GM20000 (cell line): ENCODE results near the gene JPH4.

Source experiments
- DNase-seq: peaks from one replicate; pipeline ENCODE4 v3.0.0; 2012; ENCODE audit warnings: low spot score
- CTCF ChIP-seq: IDR thresholded peaks from 2 replicates; pipeline ENCODE4 v1.5.1; 2012; ENCODE audit warnings: mild to moderate bottlenecking, control low read depth; ENCODE audit errors: extremely low read depth, missing control alignments

Gene JPH4

GRCh38 chr14:23551266-23552028, 27.1 kb downstream of the JPH4 start, which contains the start of gene ZFHX2:
Gene ZFHX2, minus strand, starts transcription at chr14:23551765. Its CDS starts 16,440 bp downstream, at chr14:23535325.
- no peak for TF ChIP-seq CTCF
- peak; percentile 86 for DNase-seq

DNA sequence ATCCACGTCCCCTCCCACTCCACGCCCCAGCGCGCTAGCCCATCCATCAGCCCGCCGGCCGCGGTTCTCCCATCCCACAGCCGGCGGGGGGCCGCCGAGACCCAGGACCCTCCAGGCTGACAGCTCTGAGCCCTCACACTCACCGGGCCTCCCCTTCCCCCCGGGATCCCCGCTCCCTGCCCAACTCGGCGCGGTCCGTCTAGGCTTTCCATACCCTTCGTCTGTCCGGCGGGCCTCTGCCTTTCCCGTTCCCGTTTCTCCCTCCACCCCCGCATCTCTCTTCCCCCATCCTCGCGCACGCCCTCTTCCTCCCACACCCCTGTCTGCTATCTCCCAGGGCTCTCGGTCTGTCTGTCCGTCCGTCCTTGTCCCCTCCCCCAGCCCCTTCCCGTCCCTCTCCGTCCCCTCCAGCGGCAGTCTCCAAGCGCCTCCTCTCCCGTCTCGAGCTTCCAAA, 27.8 kb downstream of the JPH4 start:
- no peak for DNase-seq
- TF ChIP-seq CTCF: no peak

- no peak for TF ChIP-seq CTCF
- no peak for DNase-seq
These were observed 28.3 kb downstream of the JPH4 start for GRCh38 chr14:23550131-23550811.

- no peak for TF ChIP-seq CTCF
- no peak for DNase-seq
These were observed 30.0 kb downstream of the JPH4 start for GRCh38 chr14:23548351-23549318.

DNA sequence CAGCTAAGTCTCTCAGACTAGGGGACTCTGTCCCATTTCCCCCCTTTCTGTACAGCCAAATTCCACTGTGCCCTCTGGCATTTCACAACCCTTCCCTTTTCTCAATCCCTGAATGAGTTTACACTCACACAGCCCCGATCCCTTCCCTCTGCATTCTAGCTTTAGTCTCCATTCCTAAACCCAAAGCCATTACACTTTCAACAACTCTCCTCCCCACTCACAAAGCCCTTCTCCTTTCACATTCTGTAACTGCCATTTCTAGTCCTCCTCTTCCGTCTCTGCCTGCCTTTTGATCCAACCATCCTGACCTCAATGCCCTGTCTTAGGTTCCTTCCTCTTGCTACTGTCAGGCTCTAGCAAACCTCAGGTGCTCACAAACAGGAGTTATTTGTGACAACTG, 30.7 kb downstream of the JPH4 start:
- no peak for TF ChIP-seq CTCF
- DNase-seq: no peak

- no peak for TF ChIP-seq CTCF
- no peak for DNase-seq
These were observed 32.0 kb downstream of the JPH4 start for GRCh38 chr14:23546450-23547035.
